ENCODE results near the gene NOBOX.
A peak's percentile ranks its signal among the peaks of the same experiment; 100 is the strongest.
"Not testable (repeated sequence)": the region's sequence is repeated elsewhere in the genome, so short reads cannot be mapped to it uniquely, and the experiment has no call there.

Gene NOBOX

DNA sequence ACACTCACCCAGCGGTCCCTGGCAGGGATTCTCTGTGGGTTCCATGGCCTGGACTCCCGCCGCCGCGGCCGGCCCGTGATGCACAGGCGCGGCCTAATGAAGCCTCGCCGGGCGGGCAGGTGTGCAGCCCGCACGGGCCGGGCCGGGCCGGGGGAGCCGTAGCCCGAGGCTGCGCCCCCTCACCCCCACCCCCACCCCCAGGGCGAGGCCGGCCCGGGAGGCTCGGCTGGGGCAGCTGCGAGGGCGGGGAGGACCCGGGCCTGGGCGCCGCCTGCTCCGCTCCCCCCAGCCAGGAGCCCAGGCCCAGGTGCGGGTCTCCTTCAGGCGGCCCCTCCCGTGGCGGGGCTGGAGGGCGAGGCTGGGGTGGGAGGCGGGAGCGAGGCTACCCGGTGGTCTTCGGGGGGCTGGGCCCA lies at the start of gene NOBOX:
TSS of gene NOBOX (minus strand) at position 45 of the 413 bp plus-strand sequence.
- no peak for DNase-seq

DNA sequence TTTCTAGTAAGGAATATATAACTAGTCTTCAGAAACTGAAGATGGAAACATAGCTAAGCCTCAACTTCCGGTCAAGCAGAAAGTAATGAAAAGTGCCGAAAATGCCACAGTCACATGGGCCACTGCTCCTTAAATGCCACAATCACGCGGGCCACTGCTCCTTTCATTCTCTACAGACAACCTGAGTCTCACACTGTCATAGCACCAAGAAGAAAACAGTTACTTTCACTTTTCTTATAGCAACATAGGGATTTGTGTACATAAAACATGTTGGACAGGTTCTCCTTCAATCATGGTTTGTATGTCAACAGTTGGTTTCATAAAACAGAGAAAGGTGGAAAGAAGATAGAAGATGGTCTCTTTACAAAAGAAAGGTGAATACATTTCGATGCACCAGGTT lies 48.6 kb upstream of the NOBOX start:
- no peak for DNase-seq

DNA sequence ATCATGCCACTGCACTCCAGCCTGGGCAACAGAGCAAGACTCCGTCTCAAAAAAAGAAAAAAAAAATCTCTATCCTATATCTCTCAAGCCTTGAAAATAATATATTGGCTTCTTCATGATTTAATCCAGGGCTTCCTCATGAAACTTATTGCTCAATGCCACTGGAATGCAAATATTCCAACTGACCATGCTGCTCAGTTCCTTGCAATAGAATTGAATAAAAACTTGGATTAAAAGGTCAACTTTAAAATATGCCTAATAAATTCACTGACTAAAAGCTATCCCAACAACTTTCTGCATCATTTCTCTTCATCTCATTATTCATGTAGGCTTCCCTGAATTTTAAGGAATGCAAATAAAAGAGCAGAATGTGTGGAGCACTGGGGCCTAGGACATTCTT lies 42.1 kb upstream of the NOBOX start:
- no peak for DNase-seq

DNA sequence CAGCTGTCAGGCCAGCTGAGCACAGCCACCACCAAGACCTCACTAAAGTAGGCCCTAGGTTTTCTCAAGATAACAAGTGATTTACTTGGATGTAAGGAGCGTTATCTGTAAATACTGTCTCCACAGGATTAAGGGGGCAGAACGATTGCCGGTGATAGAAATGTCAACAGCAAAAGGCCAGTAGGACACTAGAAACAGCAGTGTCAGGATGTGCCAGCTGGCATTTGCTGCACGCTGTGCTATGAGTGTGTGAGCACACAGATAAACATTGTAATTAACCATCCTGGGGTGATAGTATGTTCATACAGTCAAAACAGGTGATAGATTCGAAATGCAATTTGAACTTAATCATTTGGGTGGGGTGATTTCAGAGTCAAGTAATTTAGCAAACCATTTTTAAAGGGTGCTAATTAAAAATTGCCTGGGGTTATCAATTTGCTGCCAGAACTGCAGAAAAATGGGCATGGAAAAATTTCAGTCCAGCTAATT lies 36.3 kb upstream of the NOBOX start:
- DNase-seq, result no peak

DNA sequence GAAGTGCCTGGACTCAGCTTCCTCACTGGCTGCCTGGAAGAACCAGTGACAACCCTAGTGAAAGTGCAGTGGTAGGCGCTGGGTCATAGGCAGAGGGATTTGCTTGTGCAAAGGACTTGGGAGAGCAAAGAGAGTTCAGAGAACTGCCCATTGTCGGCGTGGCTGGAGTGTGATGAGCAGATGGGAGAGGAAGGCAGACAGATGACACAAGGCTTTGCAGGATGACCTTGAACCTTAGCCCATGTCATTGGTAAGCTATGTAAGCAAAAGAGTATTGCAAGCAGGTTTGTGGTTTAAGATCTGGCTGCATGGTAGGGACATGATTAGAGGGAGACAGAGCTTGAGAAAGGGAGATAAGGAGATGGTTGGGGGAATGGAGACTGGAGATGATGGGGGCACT lies 35.3 kb upstream of the NOBOX start:
- DNase-seq, result no peak

DNA sequence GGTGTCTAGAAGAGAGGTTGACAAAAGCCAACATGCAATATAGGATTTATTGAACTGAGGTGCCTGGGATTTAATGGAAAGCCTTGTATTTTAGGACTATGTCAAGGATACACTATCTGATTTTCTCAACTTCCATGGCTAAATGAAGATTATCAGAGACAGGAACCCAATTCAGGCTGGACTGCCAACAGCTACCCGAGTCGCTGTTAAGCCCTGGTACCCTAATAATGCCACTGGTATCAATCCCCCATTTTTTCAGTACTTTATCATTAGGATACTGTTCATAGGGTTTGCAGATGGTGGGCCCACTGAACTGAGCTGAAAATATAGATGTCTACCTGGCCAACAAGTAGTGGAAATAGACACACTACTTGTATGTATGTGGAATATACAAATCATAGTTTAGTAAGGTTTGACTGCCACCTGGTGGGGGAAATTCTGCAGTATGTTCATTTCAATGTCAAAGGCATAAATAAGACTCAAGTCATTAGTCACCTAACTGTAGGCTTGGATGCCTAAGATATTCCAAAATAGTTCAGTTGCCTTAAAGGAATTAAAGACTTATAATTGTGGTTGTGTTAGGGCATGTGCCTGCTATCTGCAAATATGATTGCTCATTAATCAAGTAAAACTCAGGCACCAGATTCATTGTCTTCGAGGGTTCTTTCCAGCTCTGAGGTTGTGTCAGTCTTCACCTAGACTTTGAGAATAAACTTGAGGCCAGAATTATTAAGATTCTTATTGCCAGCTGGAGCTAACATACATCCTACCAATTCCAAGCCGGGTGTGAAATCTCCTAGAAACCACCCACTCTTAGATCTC lies 34.1 kb upstream of the NOBOX start:
- peak; percentile 37 for DNase-seq

DNA sequence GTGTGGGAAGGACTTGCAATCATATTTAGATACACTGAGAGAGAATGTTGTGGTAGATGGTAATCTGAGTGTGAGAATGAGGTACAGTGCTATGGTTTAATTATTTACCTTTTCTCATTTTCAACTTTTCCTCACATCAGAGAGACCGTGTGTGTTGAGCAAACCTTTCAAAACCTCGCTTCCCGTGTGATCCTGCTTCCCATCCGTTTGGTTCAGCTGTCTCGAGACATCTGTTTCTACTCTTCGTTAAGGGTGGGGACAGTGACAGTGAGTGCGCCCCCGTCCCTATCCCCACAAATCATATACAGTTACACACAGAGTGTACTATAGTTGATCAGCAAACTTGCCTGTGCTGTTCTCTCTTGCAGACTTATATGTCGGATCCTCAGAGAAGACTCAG lies 33.0 kb upstream of the NOBOX start:
- no peak for DNase-seq

DNA sequence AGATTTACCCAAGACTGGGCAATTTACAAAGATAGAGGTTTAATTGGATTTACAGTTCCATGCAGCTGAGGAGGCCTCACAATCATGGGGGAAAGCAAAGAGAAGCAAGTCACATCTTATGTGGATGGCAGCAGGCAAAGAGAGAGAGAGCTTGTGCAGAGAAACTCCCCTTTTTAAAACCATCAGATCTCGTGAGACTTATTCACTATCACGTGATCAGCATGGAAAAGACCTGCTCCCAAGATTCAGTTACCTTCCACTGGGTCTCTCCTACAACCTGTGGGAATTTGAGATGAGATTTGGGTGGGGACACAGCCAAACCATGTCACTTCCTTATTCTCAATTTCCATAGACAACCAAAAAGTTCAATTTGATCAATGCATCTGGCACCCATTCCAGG lies 24.9 kb upstream of the NOBOX start:
- DNase-seq, result no peak

DNA sequence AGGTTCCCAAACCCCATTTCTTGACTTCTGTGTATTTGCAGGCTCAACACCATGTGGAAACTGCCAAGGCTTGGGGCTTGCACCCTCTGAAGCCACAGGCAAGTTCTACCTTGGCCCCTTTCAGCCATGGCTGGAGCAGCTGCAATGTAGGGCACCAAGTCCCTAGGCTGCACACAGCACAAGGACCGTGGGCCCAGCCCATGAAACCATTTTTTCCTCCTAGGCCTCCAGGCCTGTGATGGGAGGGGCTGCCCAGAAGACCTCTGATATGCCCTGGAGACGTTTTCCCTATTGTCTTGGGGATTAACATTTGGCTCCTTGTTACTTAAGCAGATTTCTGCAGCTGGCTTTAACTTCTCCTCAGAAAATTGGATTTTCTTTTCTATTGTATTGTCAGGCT lies 24.0 kb upstream of the NOBOX start:
- not testable (repeated sequence) for DNase-seq

DNA sequence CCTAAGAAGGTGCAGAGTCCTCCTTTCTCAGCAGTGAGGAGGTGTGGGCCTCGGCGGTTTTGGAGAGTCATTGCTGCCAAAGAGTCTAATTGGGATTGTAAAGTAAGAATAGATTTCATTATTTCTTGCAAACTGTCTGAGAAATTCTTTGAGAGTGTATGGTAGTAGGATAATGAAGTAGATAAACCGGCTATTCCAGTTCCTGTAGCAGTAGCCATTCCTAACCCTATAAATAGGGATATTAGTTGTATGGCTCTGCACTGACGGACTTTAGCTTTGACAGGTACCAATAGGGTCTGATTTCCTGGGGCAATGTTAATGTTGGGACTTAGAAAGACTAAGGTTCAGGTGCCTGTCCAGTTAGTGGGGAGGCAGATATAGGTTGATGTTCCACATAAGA lies 15.4 kb upstream of the NOBOX start:
- DNase-seq, result not testable (repeated sequence)

DNA sequence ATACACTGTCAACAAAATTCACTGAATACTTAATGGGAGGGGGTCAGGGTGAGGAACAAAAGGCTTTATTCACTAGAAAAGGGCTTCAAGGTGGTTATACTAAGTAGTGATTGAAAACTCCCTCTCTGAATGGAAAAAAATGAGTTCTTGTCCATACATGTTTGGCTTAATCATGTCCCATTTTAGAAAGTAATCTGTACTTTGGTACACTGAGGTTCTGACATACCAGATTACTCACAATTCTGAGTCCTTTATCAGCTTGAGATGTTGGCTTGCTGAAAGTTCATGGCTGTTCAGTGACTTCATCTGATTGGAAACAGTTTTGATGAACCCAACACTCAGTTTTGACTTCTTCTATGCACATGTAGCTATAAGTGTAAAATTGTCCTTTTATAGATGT lies 12.8 kb upstream of the NOBOX start:
- DNase-seq, result no peak

DNA sequence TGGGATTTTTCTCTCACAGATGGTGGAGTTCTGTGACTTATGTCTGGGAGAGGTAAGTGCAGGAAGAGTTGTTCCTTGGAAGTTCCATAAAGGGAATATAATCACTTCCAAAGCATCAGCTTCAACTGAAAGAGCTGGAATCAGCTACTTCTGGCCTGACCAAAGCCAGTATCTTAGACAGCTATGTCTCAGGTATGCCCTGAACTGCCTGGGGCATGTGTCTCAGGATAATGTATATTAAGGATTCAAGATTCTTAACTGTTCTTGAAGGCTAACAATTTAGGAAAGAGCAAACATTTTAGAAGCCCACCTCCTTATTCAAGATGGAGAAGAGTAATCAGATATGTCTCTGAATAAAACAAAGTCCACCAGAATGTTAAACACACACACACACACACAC lies 12.4 kb upstream of the NOBOX start:
- no peak for DNase-seq

DNA sequence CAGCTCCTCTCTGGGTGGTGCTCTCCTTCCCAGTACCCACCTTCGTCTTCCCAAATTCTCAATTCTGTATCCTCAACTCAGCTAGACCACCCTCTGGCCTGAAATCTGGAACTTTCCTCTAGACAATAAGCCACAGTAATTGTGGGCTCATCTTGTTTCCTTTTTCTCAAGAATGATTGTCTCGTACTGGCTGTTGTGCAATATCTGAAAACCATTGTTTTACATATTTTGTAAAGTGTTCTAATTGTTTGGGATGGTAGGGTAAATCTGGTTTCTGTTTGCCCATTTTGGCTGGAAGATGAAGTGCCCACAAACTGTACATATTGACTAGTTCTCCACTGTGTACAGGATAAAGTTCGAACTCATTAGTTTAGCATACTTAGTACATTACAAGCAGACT lies 11.3 kb upstream of the NOBOX start:
- no peak for DNase-seq

DNA sequence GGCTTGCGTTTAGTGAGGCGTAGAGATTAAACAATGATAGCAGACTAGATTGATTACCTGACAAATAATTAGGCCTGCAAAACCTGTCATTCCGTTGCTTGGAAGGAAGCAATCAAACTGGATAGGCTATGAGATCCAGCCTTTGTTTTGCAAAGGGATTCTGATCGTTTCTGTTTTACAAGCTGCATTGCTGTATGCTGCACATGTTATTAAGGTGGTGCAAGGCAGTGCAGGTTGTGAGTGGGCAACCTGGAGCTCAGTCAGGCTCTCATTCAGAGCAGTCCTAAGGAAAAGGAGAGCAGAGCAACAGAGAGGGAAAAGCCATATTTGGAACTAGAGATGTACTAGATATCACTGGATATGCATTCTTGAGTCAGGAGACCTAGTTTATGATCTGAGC lies 6.9 kb upstream of the NOBOX start:
- no peak for DNase-seq

DNA sequence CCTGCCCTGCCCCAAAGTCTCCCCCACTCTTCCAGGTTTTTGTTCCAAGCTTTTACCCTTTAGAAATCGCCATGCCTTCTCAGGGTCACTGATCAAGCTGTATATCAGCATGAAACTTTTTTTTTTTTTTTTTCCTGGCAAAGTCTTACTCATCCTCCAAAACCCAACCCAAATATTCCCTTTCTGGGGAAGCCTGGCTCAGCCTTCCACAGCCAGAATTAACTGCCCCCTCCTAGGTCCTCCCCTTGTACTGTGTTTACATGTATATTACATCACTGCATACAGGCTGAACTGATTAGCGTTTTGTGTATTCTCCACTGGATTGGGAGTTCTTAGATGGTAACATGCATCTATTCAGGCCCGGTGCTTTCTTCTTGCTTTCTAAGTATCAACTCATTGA lies 4.6 kb upstream of the NOBOX start:
- no peak for DNase-seq

DNA sequence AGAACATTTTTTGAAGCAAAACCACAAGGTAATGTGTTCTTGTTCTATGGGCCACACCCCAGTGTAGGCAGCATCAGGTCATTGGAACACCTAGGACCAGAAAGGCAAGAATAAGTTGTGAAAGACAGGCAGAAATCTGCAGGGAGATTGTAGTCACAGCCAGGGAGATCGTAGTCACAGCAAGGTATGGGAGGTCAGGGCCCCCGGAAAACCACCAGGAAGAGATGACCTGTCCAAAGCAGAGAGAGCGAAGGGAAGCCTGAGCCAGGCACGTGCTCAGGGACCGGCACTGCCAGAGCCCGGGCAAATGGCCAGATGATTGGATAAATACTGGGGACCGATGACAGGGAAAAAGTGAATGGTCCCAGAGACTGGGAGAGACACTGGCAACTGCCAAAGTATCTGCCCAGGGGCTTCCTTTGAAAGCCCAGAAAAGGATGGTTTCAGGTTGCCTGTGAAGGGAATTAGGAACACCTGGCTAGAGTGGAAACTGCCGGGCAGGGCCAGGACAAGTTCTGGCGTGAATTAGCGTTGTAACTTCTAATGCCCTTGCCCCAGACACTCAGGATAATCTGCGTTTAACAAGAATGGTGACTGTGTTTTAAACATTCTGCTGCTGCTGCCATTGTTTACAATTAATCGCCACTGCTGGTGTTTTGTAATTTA lies 3.9 kb upstream of the NOBOX start:
- no peak for DNase-seq

DNA sequence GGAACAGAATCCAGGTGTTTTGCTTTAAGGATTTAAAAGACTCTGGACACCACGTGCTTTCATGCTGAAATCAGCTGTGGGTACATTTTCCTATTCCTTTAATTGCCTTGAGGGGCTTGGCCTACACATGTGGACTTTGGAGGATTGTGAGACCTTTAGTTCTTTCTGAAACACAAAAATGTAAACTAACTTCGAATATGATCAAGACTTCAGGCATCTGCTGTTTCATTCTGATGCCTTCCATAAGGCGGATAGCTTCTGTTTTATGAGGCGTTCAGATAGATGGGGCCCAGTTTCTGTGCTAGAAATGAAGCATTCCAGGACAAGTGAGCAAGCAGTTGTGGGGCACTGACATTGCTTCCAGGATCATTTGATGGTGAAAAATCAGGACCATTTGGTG lies 1.5 kb upstream of the NOBOX start:
- no peak for DNase-seq

DNA sequence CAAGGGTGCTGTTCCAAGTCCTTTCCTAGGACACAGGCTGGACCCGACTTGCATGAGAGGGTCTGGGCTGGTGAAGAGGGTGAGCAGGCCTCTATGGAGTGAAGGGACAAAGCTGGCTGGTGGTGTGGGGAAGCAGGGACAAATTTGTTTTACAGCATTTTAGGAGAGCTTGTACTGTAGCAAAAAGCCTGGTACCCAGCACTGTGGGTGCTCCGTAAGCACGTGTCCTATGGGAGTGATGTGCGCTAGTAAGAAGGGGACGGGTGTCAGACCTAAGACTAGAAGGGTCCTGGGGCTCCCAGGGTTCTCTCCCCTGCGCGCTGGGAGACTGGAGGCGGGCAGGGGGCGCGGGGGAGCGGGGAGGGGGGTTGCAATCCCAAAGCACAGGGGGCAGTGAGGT lies 391 bp downstream of the NOBOX start:
- no peak for DNase-seq

DNA sequence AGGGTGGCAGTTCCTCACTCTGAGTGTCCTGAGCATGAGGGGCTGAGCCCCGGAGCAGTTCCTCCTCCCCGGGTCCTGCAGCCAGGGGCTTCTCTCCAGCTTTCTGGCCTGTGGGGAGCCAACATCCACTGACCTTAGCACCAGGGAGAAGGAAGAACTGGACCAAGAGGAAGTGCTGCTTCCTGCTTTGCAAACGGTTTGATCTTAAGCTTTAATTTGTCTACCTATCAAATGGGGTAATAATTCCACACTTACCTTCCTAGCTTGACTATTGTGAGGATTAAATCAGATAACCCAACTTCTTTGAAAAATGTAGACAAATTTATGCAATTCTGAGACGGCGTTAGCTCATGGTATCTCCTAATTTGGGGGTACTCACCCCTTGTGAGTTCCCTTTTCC lies 2.0 kb downstream of the NOBOX start:
- DNase-seq, result no peak

DNA sequence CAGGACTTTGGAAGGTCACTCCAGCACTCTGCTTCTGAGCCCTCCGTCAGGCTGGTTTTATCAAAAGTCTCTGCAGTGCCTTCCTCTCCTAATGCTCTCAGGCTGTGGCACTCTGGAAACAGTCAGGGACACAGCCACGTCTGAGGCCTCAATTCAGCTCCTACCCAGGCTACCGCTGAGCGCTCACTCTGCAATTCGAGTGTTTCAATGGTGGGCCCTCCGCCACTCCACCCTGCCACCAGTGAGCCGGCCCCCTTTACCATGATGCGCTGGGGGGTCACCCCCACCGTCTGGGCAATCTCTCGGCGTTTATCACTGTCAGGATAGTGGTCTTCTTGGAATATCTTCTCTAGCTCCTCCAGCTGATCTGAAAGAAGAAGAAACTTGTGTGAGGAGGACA lies 3.5 kb downstream of the NOBOX start:
- DNase-seq, result no peak

DNA sequence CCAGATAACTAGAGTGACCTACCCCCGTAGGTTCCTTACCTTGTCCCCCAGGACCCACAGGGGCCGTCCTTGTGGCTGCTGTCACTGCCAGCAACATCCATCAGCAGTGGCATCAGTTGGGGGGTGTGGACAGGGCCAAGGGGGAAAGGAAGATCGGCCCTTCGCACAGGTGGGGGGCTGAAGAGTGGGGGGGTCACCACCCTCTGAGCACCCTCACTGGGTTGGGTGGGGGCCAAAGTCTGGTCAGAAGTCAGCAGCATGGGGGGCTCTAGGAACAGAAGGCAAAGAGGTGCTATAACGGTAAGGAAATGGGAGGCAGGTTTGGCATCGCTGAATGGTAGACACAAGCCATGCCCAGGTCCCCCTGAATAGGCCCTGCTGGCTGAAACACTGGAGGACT lies 4.6 kb downstream of the NOBOX start:
- DNase-seq, result no peak

DNA sequence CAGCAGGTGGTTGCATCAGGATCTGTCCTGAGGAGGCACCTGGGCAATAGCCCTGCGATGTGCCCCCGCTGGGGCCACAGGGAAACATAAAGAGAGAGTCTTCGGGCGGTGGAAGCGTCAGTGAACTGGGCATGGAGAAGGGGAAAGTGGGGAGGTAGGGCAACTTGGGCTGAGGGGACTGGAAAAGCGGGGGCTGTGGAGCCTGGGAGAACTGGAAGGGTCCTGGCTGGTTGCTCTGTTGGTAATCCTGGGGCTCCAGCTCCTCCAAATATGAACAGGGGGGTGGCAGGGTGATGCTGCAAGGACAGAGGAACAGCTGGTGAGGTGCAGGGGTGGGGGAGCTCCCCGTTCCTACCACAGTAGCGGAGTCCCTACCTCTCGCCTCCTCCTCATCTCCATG lies 5.2 kb downstream of the NOBOX start:
- DNase-seq, result no peak

DNA sequence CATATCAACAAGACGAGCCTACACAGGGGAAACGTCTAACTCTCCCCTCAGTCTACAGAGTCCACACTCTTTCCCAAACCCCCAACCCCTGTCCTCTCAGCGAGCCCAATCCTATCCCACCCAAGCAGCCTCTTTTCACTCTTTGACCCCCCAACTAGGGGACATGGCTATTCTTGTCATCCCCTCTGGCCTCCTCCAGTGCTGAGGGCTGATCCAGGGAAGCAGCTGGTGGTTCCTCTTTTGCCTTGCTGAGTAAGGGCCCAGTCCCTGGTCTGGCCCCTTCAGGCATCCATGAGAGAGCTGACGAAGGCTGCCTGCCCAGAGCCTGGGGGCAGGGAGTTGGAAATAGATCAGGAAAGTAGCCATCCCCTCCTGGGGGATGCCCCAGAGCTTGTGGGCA lies 6.4 kb downstream of the NOBOX start:
- no peak for DNase-seq

DNA sequence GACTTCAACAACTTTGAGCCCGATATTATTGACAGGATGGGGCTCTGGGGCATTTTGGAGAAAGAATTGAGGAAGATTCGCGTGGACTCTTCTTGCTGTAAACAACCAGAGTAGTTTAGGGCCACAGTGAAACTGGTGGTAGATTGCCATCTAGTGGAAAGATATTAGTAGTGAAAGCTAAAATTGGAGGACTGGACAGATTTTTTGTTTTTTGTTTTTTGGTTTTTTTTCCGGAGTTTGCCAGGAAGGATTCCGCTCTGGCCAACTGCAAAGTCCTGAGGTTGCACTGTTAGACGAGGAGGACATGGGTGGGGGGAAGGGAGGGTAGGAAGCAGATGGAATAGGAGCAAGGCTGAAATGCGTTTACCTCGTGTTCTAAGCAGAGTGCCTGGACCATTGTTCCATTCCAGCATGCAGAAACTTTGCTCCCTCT lies 11.7 kb downstream of the NOBOX start:
- DNase-seq, result no peak

DNA sequence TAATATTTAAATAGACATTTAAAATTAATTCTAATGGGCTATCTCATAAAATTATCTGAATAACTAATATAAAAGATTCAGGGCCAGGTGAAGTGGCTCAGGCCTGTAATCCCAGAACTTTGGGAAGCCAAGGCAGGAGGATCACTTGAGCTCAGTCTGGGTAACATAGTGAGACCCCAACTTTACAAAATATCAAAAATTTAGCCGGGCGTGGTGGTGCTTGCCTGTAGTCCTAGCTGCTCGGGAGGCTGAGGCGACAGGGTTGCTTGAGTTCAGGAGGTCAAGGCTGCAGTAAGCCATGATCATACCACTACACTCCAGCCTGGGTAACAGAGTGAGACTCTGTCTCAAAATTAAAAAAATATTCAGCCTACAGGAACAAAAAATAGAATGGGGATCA lies 12.5 kb downstream of the NOBOX start:
- no peak for DNase-seq
